Upper lobe of left lung (tissue), 6 donors: ENCODE measurements around the gene TADA1. TPM values are rescaled to one million over a fixed set of nuclear protein-coding genes. Genes with fewer than 3 reads are reported as not detected.

Experiments used
- ATAC-seq, 2 donors: fragments of 200-7000 bp; cut with Tn5 transposase; one replicate each; pipeline ENCODE4 v1.9.1; 2022; ENCODE audit warnings: mild to moderate bottlenecking in 2 of 2, moderate library complexity in 2 of 2; ENCODE audit not compliant: low FRiP score in 2 of 2
- DNase-seq, 2 donors: peaks; one replicate each; pipeline ENCODE4 v3.0.0-alpha.2; 2019 to 2020
- H3K27ac ChIP-seq, 4 donors: fragments of 200-600 bp; sonication (generic); one replicate each; pipeline ENCODE4 v1.5.1; 2016 to 2019
- H3K27me3 ChIP-seq, 4 donors: fragments of 200-600 bp; sonication (generic); one replicate each; pipeline ENCODE4 v1.5.1; 2017 to 2019
- H3K36me3 ChIP-seq, 4 donors: fragments of 200-600 bp; sonication (generic); one replicate each; pipeline ENCODE4 v1.5.1; 2016 to 2019
- H3K4me1 ChIP-seq, 4 donors: fragments of 200-600 bp; sonication (generic); one replicate each; pipeline ENCODE4 v1.5.1; 2018 to 2019
- H3K4me3 ChIP-seq, 4 donors: fragments of 200-600 bp; sonication (generic); one replicate each; pipeline ENCODE4 v1.5.1; 2017 to 2019; ENCODE audit warnings: mild to moderate bottlenecking in 2 of 4, moderate library complexity in 1 of 4
- H3K9me3 ChIP-seq, 4 donors: fragments of 200-600 bp; sonication (generic); one replicate each; pipeline ENCODE4 v1.5.1; 2018 to 2019
- EP300 ChIP-seq, 4 donors: sonication (generic); formaldehyde crosslinking; IDR thresholded peaks; one replicate each; pipeline ENCODE4 v1.5.1; 2017; ENCODE audit warnings: antibody characterized with exemption in 4 of 4, control low read depth in 2 of 4
- POLR2A ChIP-seq, 4 donors: fragments of 450-650 bp; IDR thresholded peaks; one replicate each; pipeline ENCODE4 v1.5.1; 2016 to 2017; ENCODE audit warnings: antibody characterized with exemption in 4 of 4, mild to moderate bottlenecking in 2 of 4
- POLR2AphosphoS5 ChIP-seq, 2 donors: sonication (generic); formaldehyde crosslinking; IDR thresholded peaks; one replicate each; pipeline ENCODE4 v1.5.1; 2017; ENCODE audit warnings: antibody characterized with exemption in 2 of 2
- WGBS, 2 donors: methylation state at CpG; one replicate each; pipeline ENCODE4 v1.1.5; 2017 to 2018; 5-methylcytosine and 5-hydroxymethylcytosine counted together
- total RNA-seq, 6 donors: library from RNA; depleted of rRNA in 4 of 6; stranded (reverse); fragments of >200 nt in 4 of 6; gene quantifications; one replicate each; pipeline versions ENCODE4 v1.1.0 to v1.2.1, GENCODE V29; 2016 to 2021
- TF ChIP-seq, protein P1 (sequence below), 6 experiments: fragments of 450-650 bp in 4 of 6; fragments of 200-600 bp in 2 of 6; sonication (generic) in 2 of 6; IDR thresholded peaks; one replicate each; pipeline ENCODE4 v1.5.1; 2016 to 2019; ENCODE audit warnings: antibody characterized with exemption in 6 of 6
- donor health status: DM: no; HTN: no; CAD: no; lungs with moderate emphysema.
- donor health status: DM: no; HTN: yes; CAD: no; lungs with severe emphysema.

The TADA1 gene
- total RNA-seq, 6 donors from 2014 or later, result 2.6 to 15.3 (median 8.5) TPM

GRCh38 chr1:166865926-166866325 is 10.1 kb downstream of the TADA1 start:
- Histone ChIP-seq H3K27ac (peak overlapping the region in 1 of 4 donors; percentile 16), H3K4me3 (no peak overlapping the region), H3K36me3 (peaks cover 10 to 58% (median 16%) of the 10 kb centered on the region in 4 donors), H3K4me1 (peaks cover 0 to 6% (median 1%) of the 10 kb centered on the region in 4 donors), H3K27me3 (no peaks in the 10 kb centered on the region), H3K9me3 (no peaks in the 10 kb centered on the region)
- ATAC-seq, result no peak
- 70 to 81% methylated on average over 5 of the region's 5 CpGs for WGBS, 2 donors
- TF ChIP-seq POLR2A (IDR thresholded peaks at IDR 0.05) (no peak), POLR2AphosphoS5 (IDR thresholded peaks at IDR 0.05) (peak in 1 of 2 donors; percentile 56), EP300 (IDR thresholded peaks at IDR 0.05) (no peak)
- TF ChIP-seq, protein P1, sequence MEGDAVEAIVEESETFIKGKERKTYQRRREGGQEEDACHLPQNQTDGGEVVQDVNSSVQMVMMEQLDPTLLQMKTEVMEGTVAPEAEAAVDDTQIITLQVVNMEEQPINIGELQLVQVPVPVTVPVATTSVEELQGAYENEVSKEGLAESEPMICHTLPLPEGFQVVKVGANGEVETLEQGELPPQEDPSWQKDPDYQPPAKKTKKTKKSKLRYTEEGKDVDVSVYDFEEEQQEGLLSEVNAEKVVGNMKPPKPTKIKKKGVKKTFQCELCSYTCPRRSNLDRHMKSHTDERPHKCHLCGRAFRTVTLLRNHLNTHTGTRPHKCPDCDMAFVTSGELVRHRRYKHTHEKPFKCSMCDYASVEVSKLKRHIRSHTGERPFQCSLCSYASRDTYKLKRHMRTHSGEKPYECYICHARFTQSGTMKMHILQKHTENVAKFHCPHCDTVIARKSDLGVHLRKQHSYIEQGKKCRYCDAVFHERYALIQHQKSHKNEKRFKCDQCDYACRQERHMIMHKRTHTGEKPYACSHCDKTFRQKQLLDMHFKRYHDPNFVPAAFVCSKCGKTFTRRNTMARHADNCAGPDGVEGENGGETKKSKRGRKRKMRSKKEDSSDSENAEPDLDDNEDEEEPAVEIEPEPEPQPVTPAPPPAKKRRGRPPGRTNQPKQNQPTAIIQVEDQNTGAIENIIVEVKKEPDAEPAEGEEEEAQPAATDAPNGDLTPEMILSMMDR (IDR thresholded peaks at IDR 0.05), result no peak
- no peak for DNase-seq

DNA sequence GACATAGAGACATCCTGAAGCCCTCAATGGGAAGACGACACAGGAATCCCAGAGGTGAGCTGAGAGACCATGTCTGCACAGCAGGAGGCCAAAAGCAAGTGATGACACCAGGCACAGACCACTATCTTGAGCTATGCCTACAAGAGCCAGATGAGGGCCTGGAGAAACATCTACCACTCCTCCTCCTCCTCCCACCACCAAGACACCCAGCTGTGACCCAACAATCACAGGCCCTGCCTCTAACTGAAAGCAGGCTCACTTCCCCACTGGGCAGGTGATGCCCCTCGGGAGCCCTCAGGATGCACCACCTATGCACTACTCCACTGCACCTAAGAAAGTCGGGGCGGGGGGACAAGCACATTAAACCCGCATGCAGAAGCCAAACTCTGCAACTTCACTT is 16.5 kb downstream of the TADA1 start:
- TF ChIP-seq POLR2AphosphoS5 (IDR thresholded peaks at IDR 0.05), result no peak
- TF ChIP-seq, protein P1 (IDR thresholded peaks at IDR 0.05), result no peak
- 74 to 98% methylated on average over 4 to 5 of the region's 5 CpGs for WGBS, 2 donors
- H3K27me3 ChIP-seq, result no peaks in the 10 kb centered on the region
- H3K27ac ChIP-seq, result no peak overlapping the region
- no peaks in the 10 kb centered on the region for H3K4me1 ChIP-seq
- ATAC-seq (peak in 1 of 2 donors; percentile 59), DNase-seq (no peak)
- no peaks in the 10 kb centered on the region for H3K9me3 ChIP-seq
- H3K4me3 ChIP-seq, result no peak overlapping the region
- H3K36me3 ChIP-seq, result peaks cover 10 to 95% (median 35%) of the 10 kb centered on the region in 4 donors

- WGBS, 2 donors, result 76% methylated on average over 7 of the region's 7 CpGs
- TF ChIP-seq POLR2AphosphoS5 (IDR thresholded peaks at IDR 0.05) (no peak), EP300 (IDR thresholded peaks at IDR 0.05) (no peak), POLR2A (IDR thresholded peaks at IDR 0.05) (no peak)
- TF ChIP-seq, protein P1 (IDR thresholded peaks at IDR 0.05), result no peak
- Histone ChIP-seq H3K4me1 (no peaks in the 10 kb centered on the region), H3K36me3 (peaks cover 10 to 95% (median 33%) of the 10 kb centered on the region in 4 donors), H3K27ac (no peak overlapping the region), H3K9me3 (no peaks in the 10 kb centered on the region), H3K4me3 (no peak overlapping the region), H3K27me3 (no peaks in the 10 kb centered on the region)
- peak in 1 of 2 donors; percentile 11 for DNase-seq
- no peak for ATAC-seq
Measured at GRCh38 chr1:166858726-166859419, 17.2 kb downstream of the TADA1 start.

GRCh38 chr1:166857995-166858394 is 18.1 kb downstream of the TADA1 start:
- peaks cover 10 to 96% (median 40%) of the 10 kb centered on the region in 4 donors for H3K36me3 ChIP-seq
- H3K4me3 ChIP-seq, result no peak overlapping the region
- ATAC-seq (no peak), DNase-seq (no peak)
- no peak overlapping the region for H3K27ac ChIP-seq
- H3K27me3 ChIP-seq, result no peaks in the 10 kb centered on the region
- 87 to 96% methylated on average over 3 of the region's 3 CpGs for WGBS, 2 donors
- TF ChIP-seq, protein P1 (IDR thresholded peaks at IDR 0.05), result no peak
- TF ChIP-seq EP300 (IDR thresholded peaks at IDR 0.05) (no peak), POLR2A (IDR thresholded peaks at IDR 0.05) (no peak), POLR2AphosphoS5 (IDR thresholded peaks at IDR 0.05) (no peak)
- H3K4me1 ChIP-seq, result peaks cover 0 to 4% (median 0%) of the 10 kb centered on the region in 4 donors
- no peaks in the 10 kb centered on the region for H3K9me3 ChIP-seq

- ATAC-seq (no peak), DNase-seq (no peak)
- peaks cover 0 to 4% (median 0%) of the 10 kb centered on the region in 4 donors for H3K4me1 ChIP-seq
- TF ChIP-seq EP300 (IDR thresholded peaks at IDR 0.05) (no peak), POLR2AphosphoS5 (IDR thresholded peaks at IDR 0.05) (no peak), POLR2A (IDR thresholded peaks at IDR 0.05) (no peak)
- TF ChIP-seq, protein P1 (IDR thresholded peaks at IDR 0.05), result no peak
- H3K27ac ChIP-seq, result no peak overlapping the region
- peaks cover 25 to 98% (median 49%) of the 10 kb centered on the region in 4 donors for H3K36me3 ChIP-seq
- H3K27me3 ChIP-seq, result no peaks in the 10 kb centered on the region
- H3K9me3 ChIP-seq, result no peaks in the 10 kb centered on the region
- H3K4me3 ChIP-seq, result no peak overlapping the region
- WGBS, 2 donors, result 81 to 94% methylated on average over 3 of the region's 3 CpGs
Measured at GRCh38 chr1:166855558-166855957, 20.5 kb downstream of the TADA1 start.
